HCT116 (cell line): ENCODE measurements around the gene MVK.

Source experiments
- EZH2 ChIP-seq: fragments of 200-600 bp; sonication (generic); IDR thresholded peaks from 2 replicates; pipeline ENCODE4 v1.6.1; 2017; ENCODE audit warnings: antibody characterized with exemption, mixed run types
- FOSL1 ChIP-seq: IDR thresholded peaks from 2 replicates; pipeline ENCODE4 v1.6.1; 2012; ENCODE audit warnings: low read depth
- RAD21 ChIP-seq: IDR thresholded peaks from 2 replicates; pipeline ENCODE4 v1.6.1; 2012; ENCODE audit warnings: low read depth, mild to moderate bottlenecking
- SRF ChIP-seq: IDR thresholded peaks from 2 replicates; pipeline ENCODE4 v1.6.1; 2012; ENCODE audit warnings: low read depth
- TF ChIP-seq, protein P1 (sequence below), 3 experiments: fragments of 200-600 bp in 1 of 3; sonication (generic) in 1 of 3; IDR thresholded peaks in 2 of 3; conservative IDR thresholded peaks in 1 of 3; 2 replicates each; pipeline ENCODE4 v1.5.1; 2012 to 2017; ENCODE audit warnings: low read depth in 2 of 3, low read length in 2 of 3, antibody characterized with exemption in 1 of 3, borderline replicate concordance in 1 of 3, control low read depth in 1 of 3, mild to moderate bottlenecking in 1 of 3, mixed read lengths in 1 of 3, mixed run types in 1 of 3, moderate library complexity in 1 of 3; ENCODE audit not compliant: insufficient read depth in 1 of 3

DNA sequence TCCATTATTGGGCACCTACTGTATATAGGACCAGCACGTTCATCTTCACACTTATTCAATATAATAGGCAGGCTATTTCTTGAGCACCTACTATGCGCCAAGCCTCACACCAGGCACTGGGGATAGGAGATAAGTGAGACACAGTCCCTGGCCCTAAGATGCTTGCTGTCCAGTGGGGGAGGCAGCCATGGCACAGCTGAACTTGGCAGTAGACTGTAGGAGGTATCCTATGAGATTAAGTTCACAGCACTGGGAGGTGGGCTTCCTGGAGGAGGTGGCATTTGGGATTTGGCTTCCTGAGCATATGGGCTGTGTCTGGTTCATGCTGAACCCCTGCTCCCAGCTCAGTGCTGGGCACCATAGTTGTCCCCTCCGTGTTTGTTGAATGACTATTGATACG, 65.1 kb downstream of the MVK start:
- TF ChIP-seq SRF (no peak), EZH2 (no peak), FOSL1 (no peak), RAD21 (no peak)
- TF ChIP-seq, protein P1, sequence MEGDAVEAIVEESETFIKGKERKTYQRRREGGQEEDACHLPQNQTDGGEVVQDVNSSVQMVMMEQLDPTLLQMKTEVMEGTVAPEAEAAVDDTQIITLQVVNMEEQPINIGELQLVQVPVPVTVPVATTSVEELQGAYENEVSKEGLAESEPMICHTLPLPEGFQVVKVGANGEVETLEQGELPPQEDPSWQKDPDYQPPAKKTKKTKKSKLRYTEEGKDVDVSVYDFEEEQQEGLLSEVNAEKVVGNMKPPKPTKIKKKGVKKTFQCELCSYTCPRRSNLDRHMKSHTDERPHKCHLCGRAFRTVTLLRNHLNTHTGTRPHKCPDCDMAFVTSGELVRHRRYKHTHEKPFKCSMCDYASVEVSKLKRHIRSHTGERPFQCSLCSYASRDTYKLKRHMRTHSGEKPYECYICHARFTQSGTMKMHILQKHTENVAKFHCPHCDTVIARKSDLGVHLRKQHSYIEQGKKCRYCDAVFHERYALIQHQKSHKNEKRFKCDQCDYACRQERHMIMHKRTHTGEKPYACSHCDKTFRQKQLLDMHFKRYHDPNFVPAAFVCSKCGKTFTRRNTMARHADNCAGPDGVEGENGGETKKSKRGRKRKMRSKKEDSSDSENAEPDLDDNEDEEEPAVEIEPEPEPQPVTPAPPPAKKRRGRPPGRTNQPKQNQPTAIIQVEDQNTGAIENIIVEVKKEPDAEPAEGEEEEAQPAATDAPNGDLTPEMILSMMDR (IDR thresholded peaks at IDR 0.05 in 2 of 3, conservative IDR thresholded peaks at IDR 0.05 in 1 of 3; ENCODE audit: borderline replicate concordance in 1 of 3, insufficient read depth in 1 of 3, low read depth in 2 of 3, low read length in 2 of 3): no peak
